ENCODE measurements around the gene PDE11A.

Gene PDE11A

GRCh38 chr2:177592397-177592796 lies 480.2 kb downstream of the PDE11A start:
- no peak for DNase-seq

- no peak for DNase-seq
Observed at GRCh38 chr2:177589186-177589585, 483.4 kb downstream of the PDE11A start.

- DNase-seq, result no peak
Observed at GRCh38 chr2:177588671-177589070, 483.9 kb downstream of the PDE11A start.

GRCh38 chr2:177587371-177587770 lies 485.2 kb downstream of the PDE11A start:
- no peak for DNase-seq

GRCh38 chr2:177586154-177586553 lies 486.4 kb downstream of the PDE11A start:
- no peak for DNase-seq

- no peak for DNase-seq
Observed at GRCh38 chr2:177585234-177585863, 487.2 kb downstream of the PDE11A start.

- no peak for DNase-seq
Observed at GRCh38 chr2:177584030-177584692, 488.4 kb downstream of the PDE11A start.

- DNase-seq, result no peak
Observed at GRCh38 chr2:177582000-177582399, 490.6 kb downstream of the PDE11A start.

- no peak for DNase-seq
Observed at GRCh38 chr2:177579486-177580036, 493.0 kb downstream of the PDE11A start.

- no peak for DNase-seq
Observed at GRCh38 chr2:177578454-177578853, 494.1 kb downstream of the PDE11A start.

- no peak for DNase-seq
Observed at GRCh38 chr2:177577075-177577474, 495.5 kb downstream of the PDE11A start.

- DNase-seq, result no peak
Observed at GRCh38 chr2:177575358-177575757, 497.2 kb downstream of the PDE11A start.

GRCh38 chr2:177574356-177574755 lies 498.2 kb downstream of the PDE11A start:
- DNase-seq, result no peak
